GM23338 (cell line): ENCODE measurements around the gene PDGFC. TPM values are rescaled to one million over a fixed set of nuclear protein-coding genes. Genes with fewer than 3 reads are reported as not detected.

Experiments
- ATAC-seq: fragments of 200-7000 bp; cut with Tn5 transposase; 3 replicates; pipeline ENCODE4 v1.9.1; 2020
- DNase-seq: peaks from one replicate; pipeline ENCODE4 v3.0.0-alpha.2; 2015; ENCODE audit warnings: low spot score
- H2AFZ ChIP-seq: fragments of 200-600 bp; sonication (generic); 2 replicates; pipeline ENCODE4 v1.8.0; 2016; ENCODE audit warnings: antibody characterized with exemption, mild to moderate bottlenecking, moderate library complexity
- H3F3A ChIP-seq: fragments of 200-600 bp; sonication (generic); replicated peaks from 2 replicates; pipeline ENCODE4 v1.8.0; 2017; ENCODE audit warnings: antibody characterized with exemption, mixed run types, low read depth
- H3K27ac ChIP-seq: fragments of 200-600 bp; sonication (generic); 2 replicates; pipeline ENCODE4 v1.6.1; 2016; ENCODE audit warnings: low read depth
- H3K27me3 ChIP-seq: fragments of 200-600 bp; sonication (generic); 2 replicates; pipeline ENCODE4 v1.8.0; 2016; ENCODE audit warnings: mild to moderate bottlenecking, mixed run types, moderate library complexity; ENCODE audit not compliant: insufficient read depth
- H3K36me3 ChIP-seq: fragments of 200-600 bp; sonication (generic); 2 replicates; pipeline ENCODE4 v1.8.0; 2016; ENCODE audit warnings: mild to moderate bottlenecking; ENCODE audit not compliant: insufficient read depth
- H3K4me1 ChIP-seq: fragments of 200-600 bp; sonication (generic); 2 replicates; pipeline ENCODE4 v1.8.0; 2016; ENCODE audit warnings: mild to moderate bottlenecking, moderate library complexity; ENCODE audit not compliant: insufficient read depth
- H3K4me2 ChIP-seq: fragments of 200-600 bp; sonication (generic); 2 replicates; pipeline ENCODE4 v1.7.1; 2017; ENCODE audit warnings: mixed run types
- H3K4me3 ChIP-seq: fragments of 200-600 bp; sonication (generic); 2 replicates; pipeline ENCODE4 v1.6.1; 2016; ENCODE audit warnings: mixed run types
- H3K79me2 ChIP-seq: fragments of 200-600 bp; sonication (generic); replicated peaks from 2 replicates; pipeline ENCODE4 v1.8.0; 2017; ENCODE audit warnings: mild to moderate bottlenecking; ENCODE audit not compliant: insufficient read depth
- H3K9me2 ChIP-seq: fragments of 200-600 bp; sonication (generic); 2 replicates; pipeline ENCODE4 v1.8.0; 2017; ENCODE audit not compliant: insufficient read depth
- H4K20me1 ChIP-seq: fragments of 200-600 bp; sonication (generic); replicated peaks from 2 replicates; pipeline ENCODE4 v1.8.0; 2017; ENCODE audit warnings: mild to moderate bottlenecking; ENCODE audit not compliant: insufficient read depth
- H3K27ac Mint-ChIP-seq: 2 replicates; pipeline ENCODE4 v1.8.0; 2020; ENCODE audit warnings: inconsistent platforms, mild to moderate bottlenecking, moderate library complexity, mixed read lengths
- H3K27me3 Mint-ChIP-seq: 3 replicates; pipeline ENCODE4 v1.8.0; 2022; ENCODE audit warnings: low read depth, mild to moderate bottlenecking, moderate library complexity, mixed read lengths, inconsistent platforms; ENCODE audit not compliant: insufficient read depth, poor library complexity
- H3K36me3 Mint-ChIP-seq: 3 replicates; pipeline ENCODE4 v1.8.0; 2021; ENCODE audit warnings: low read depth, mild to moderate bottlenecking, inconsistent platforms, moderate library complexity, mixed read lengths
- H3K4me1 Mint-ChIP-seq: 3 replicates; pipeline ENCODE4 v1.8.0; 2020; ENCODE audit warnings: mild to moderate bottlenecking, inconsistent platforms, mixed read lengths
- H3K4me3 Mint-ChIP-seq: 3 replicates; pipeline ENCODE4 v1.8.0; 2021; ENCODE audit warnings: moderate library complexity, mild to moderate bottlenecking, inconsistent platforms, mixed read lengths
- H3K9me3 Mint-ChIP-seq: 3 replicates; pipeline ENCODE4 v1.8.0; 2020; ENCODE audit warnings: moderate library complexity, mild to moderate bottlenecking, inconsistent platforms, mixed read lengths
- CREB1 ChIP-seq: fragments of 250-450 bp; sonication (Bioruptor Pico); IDR thresholded peaks from 2 replicates; pipeline ENCODE4 v1.5.0; 2020; ENCODE audit warnings: low read depth, mild to moderate bottlenecking, moderate library complexity
- EZH2phosphoT487 ChIP-seq: fragments of 200-600 bp; sonication (generic); IDR thresholded peaks from one replicate; pipeline ENCODE4 v1.8.1; 2018; ENCODE audit warnings: antibody characterized with exemption; ENCODE audit not compliant: unreplicated experiment
- JUNB ChIP-seq: IDR thresholded peaks from one replicate; pipeline ENCODE4 v1.6.1; 2016; ENCODE audit warnings: antibody characterized with exemption; ENCODE audit not compliant: unreplicated experiment
- NANOG ChIP-seq: IDR thresholded peaks from 2 replicates; pipeline ENCODE4 v1.6.1; 2016; ENCODE audit warnings: antibody characterized with exemption, borderline replicate concordance
- POLR2AphosphoS5 ChIP-seq: IDR thresholded peaks from 2 replicates; pipeline ENCODE4 v1.6.1; 2016; ENCODE audit warnings: antibody characterized with exemption, low read depth
- REST ChIP-seq: IDR thresholded peaks from one replicate; pipeline ENCODE4 v1.6.1; 2018; ENCODE audit warnings: antibody characterized with exemption; ENCODE audit not compliant: unreplicated experiment
- STAT1 ChIP-seq: IDR thresholded peaks from one replicate; pipeline ENCODE4 v1.6.1; 2016; ENCODE audit warnings: antibody characterized with exemption; ENCODE audit not compliant: unreplicated experiment
- ZNF331 ChIP-seq: fragments of 250-450 bp; sonication (Bioruptor Pico); IDR thresholded peaks from 2 replicates; pipeline ENCODE4 v1.5.0; 2020; ENCODE audit warnings: low read depth, mild to moderate bottlenecking, moderate library complexity
- polyA plus RNA-seq: library from polyadenylated mRNA; unstranded; fragments of >200 nt; fragmentation: Nextera tagmentation; extraction: Ambion mirVana; gene quantifications from 2 replicates; pipeline ENCODE4 v1.2.1, GENCODE V29; 2016
- total RNA-seq: library from RNA; depleted of rRNA; stranded (reverse); fragments of >200 nt; shearing (Covaris generic); gene quantifications from 2 replicates; pipeline ENCODE4 v1.2.3, GENCODE V29; 2014
- TF ChIP-seq, protein P1 (sequence below), 2 experiments: fragments of 200-600 bp in 1 of 2; sonication (generic) in 1 of 2; conservative IDR thresholded peaks; 2 replicates each; pipeline versions ENCODE4 v1.5.1 to v1.6.1; 2016 to 2017; ENCODE audit warnings: antibody characterized with exemption in 2 of 2, low read depth in 2 of 2, mild to moderate bottlenecking in 2 of 2, moderate library complexity in 1 of 2
- TF ChIP-seq, protein P2 (sequence below): IDR thresholded peaks from 2 replicates; pipeline ENCODE4 v1.6.1; 2016; ENCODE audit warnings: antibody characterized with exemption
- TF ChIP-seq, protein P3 (sequence below): fragments of 250-450 bp; sonication (Bioruptor Pico); IDR thresholded peaks from 2 replicates; pipeline ENCODE4 v1.5.0; 2020; ENCODE audit warnings: mild to moderate bottlenecking, moderate library complexity

The PDGFC gene
- total and polyA plus RNA-seq, 2 experiments from 2014 or later: 1.3 to 3.4 TPM

- DNase-seq: no peak
These were observed 191.8 kb downstream of the PDGFC start for GRCh38 chr4:156779774-156780173.

DNA sequence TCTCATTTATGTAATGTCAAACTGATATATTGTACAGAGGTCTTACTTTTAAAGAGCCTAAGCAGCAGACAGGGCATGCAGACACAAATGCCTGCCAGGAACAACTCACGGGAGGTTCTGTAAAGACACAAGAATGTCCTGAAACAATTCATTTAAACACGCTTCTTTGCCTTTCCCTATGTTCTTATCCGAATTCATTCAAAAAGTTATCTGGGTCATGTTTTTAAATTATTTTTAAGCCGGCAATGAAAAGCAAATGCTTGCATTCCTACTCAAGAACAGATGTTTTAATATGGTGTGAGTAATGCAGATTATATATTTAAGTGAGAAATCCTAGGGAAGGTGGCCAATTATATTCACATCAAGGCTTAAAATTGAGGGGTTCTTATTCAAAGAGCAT, 192.6 kb downstream of the PDGFC start:
- Histone ChIP-seq H3K79me2 (no peaks in the 10 kb centered on the region), H3K4me2 (no peak overlapping the region), H2AFZ (no peak overlapping the region), H4K20me1 (no peaks in the 10 kb centered on the region), H3K4me3 (no peak overlapping the region), H3K27ac (no peak overlapping the region), H3K27me3 (no peaks in the 10 kb centered on the region), H3K4me1 (no peaks in the 10 kb centered on the region), H3K9me2 (peaks cover 7% of the 10 kb centered on the region; the same call in 1 of the 2 replicates), H3K36me3 (no peaks in the 10 kb centered on the region), H3F3A (no peaks in the 10 kb centered on the region)
- no peak overlapping the region for H3K4me3 Mint-ChIP-seq
- DNase-seq (no peak), ATAC-seq (no peak)
- no peaks in the 10 kb centered on the region for H3K9me3 Mint-ChIP-seq
- H3K36me3 Mint-ChIP-seq: no peaks in the 10 kb centered on the region
- no peaks in the 10 kb centered on the region for H3K27me3 Mint-ChIP-seq
- H3K4me1 Mint-ChIP-seq: peaks cover 4% of the 10 kb centered on the region; the same call in 2 of the 3 replicates
- no peak overlapping the region for H3K27ac Mint-ChIP-seq
- TF ChIP-seq EZH2phosphoT487 (no peak), POLR2AphosphoS5 (no peak), CREB1 (CRISPR knock-in tag) (no peak), JUNB (no peak), REST (no peak)
- TF ChIP-seq, protein P1, sequence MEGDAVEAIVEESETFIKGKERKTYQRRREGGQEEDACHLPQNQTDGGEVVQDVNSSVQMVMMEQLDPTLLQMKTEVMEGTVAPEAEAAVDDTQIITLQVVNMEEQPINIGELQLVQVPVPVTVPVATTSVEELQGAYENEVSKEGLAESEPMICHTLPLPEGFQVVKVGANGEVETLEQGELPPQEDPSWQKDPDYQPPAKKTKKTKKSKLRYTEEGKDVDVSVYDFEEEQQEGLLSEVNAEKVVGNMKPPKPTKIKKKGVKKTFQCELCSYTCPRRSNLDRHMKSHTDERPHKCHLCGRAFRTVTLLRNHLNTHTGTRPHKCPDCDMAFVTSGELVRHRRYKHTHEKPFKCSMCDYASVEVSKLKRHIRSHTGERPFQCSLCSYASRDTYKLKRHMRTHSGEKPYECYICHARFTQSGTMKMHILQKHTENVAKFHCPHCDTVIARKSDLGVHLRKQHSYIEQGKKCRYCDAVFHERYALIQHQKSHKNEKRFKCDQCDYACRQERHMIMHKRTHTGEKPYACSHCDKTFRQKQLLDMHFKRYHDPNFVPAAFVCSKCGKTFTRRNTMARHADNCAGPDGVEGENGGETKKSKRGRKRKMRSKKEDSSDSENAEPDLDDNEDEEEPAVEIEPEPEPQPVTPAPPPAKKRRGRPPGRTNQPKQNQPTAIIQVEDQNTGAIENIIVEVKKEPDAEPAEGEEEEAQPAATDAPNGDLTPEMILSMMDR (conservative IDR thresholded peaks at IDR 0.05; ENCODE audit: low read depth in 2 of 2): no peak
- TF ChIP-seq, protein P2, sequence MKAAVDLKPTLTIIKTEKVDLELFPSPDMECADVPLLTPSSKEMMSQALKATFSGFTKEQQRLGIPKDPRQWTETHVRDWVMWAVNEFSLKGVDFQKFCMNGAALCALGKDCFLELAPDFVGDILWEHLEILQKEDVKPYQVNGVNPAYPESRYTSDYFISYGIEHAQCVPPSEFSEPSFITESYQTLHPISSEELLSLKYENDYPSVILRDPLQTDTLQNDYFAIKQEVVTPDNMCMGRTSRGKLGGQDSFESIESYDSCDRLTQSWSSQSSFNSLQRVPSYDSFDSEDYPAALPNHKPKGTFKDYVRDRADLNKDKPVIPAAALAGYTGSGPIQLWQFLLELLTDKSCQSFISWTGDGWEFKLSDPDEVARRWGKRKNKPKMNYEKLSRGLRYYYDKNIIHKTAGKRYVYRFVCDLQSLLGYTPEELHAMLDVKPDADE: no peak
- TF ChIP-seq, protein P3, sequence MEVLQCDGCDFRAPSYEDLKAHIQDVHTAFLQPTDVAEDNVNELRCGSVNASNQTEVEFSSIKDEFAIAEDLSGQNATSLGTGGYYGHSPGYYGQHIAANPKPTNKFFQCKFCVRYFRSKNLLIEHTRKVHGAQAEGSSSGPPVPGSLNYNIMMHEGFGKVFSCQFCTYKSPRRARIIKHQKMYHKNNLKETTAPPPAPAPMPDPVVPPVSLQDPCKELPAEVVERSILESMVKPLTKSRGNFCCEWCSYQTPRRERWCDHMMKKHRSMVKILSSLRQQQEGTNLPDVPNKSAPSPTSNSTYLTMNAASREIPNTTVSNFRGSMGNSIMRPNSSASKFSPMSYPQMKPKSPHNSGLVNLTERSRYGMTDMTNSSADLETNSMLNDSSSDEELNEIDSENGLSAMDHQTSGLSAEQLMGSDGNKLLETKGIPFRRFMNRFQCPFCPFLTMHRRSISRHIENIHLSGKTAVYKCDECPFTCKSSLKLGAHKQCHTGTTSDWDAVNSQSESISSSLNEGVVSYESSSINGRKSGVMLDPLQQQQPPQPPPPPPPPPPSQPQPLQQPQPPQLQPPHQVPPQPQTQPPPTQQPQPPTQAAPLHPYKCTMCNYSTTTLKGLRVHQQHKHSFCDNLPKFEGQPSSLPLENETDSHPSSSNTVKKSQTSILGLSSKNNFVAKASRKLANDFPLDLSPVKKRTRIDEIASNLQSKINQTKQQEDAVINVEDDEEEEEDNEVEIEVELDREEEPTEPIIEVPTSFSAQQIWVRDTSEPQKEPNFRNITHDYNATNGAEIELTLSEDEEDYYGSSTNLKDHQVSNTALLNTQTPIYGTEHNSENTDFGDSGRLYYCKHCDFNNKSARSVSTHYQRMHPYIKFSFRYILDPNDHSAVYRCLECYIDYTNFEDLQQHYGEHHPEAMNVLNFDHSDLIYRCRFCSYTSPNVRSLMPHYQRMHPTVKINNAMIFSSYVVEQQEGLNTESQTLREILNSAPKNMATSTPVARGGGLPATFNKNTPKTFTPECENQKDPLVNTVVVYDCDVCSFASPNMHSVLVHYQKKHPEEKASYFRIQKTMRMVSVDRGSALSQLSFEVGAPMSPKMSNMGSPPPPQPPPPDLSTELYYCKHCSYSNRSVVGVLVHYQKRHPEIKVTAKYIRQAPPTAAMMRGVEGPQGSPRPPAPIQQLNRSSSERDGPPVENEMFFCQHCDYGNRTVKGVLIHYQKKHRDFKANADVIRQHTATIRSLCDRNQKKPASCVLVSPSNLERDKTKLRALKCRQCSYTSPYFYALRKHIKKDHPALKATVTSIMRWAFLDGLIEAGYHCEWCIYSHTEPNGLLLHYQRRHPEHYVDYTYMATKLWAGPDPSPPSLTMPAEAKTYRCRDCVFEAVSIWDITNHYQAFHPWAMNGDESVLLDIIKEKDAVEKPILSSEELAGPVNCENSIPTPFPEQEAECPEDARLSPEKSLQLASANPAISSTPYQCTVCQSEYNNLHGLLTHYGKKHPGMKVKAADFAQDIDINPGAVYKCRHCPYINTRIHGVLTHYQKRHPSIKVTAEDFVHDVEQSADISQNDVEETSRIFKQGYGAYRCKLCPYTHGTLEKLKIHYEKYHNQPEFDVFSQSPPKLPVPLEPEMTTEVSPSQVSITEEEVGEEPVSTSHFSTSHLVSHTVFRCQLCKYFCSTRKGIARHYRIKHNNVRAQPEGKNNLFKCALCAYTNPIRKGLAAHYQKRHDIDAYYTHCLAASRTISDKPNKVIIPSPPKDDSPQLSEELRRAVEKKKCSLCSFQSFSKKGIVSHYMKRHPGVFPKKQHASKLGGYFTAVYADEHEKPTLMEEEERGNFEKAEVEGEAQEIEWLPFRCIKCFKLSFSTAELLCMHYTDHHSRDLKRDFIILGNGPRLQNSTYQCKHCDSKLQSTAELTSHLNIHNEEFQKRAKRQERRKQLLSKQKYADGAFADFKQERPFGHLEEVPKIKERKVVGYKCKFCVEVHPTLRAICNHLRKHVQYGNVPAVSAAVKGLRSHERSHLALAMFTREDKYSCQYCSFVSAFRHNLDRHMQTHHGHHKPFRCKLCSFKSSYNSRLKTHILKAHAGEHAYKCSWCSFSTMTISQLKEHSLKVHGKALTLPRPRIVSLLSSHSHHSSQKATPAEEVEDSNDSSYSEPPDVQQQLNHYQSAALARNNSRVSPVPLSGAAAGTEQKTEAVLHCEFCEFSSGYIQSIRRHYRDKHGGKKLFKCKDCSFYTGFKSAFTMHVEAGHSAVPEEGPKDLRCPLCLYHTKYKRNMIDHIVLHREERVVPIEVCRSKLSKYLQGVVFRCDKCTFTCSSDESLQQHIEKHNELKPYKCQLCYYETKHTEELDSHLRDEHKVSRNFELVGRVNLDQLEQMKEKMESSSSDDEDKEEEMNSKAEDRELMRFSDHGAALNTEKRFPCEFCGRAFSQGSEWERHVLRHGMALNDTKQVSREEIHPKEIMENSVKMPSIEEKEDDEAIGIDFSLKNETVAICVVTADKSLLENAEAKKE (CRISPR knock-in tag): no peak

More at GRCh38 chr4:156779774-156780173, 191.8 kb downstream of the PDGFC start:
- Mint-ChIP-seq H3K36me3 (no peaks in the 10 kb centered on the region), H3K4me3 (no peak overlapping the region), H3K27ac (no peak overlapping the region), H3K4me1 (no peaks in the 10 kb centered on the region), H3K9me3 (no peaks in the 10 kb centered on the region), H3K27me3 (no peaks in the 10 kb centered on the region)
- H4K20me1 ChIP-seq: no peaks in the 10 kb centered on the region
- H3K9me2 ChIP-seq: peaks cover 7% of the 10 kb centered on the region; the same call in 1 of the 2 replicates
- H2AFZ ChIP-seq: no peak overlapping the region
- H3K36me3 ChIP-seq: no peaks in the 10 kb centered on the region
- no peaks in the 10 kb centered on the region for H3F3A ChIP-seq
- no peak overlapping the region for H3K27ac ChIP-seq
- no peak overlapping the region for H3K4me2 ChIP-seq
- ATAC-seq: no peak
- H3K27me3 ChIP-seq: no peaks in the 10 kb centered on the region
- no peaks in the 10 kb centered on the region for H3K4me1 ChIP-seq
- no peaks in the 10 kb centered on the region for H3K79me2 ChIP-seq
- H3K4me3 ChIP-seq: no peak overlapping the region
- TF ChIP-seq ZNF331 (CRISPR knock-in tag) (no peak), STAT1 (no peak), NANOG (no peak), CREB1 (CRISPR knock-in tag) (no peak)
